Renal pelvis (tissue), 4 donors: ENCODE measurements around the gene NTNG2. TPM values are rescaled to one million over a fixed set of nuclear protein-coding genes. Genes with fewer than 3 reads are reported as not detected.
A peak's percentile ranks its signal among the peaks of the same experiment; 100 is the strongest.
"Not testable (repeated sequence)": the region's sequence is repeated elsewhere in the genome, so short reads cannot be mapped to it uniquely, and the experiment has no call there.

Experiments
- DNase-seq: peaks from one replicate; pipeline ENCODE4 v3.0.0-alpha.2; 2013
- polyA plus RNA-seq, 3 donors: library from polyadenylated mRNA; unstranded; fragments of 120-200 nt; gene quantifications; one replicate each; pipeline ENCODE4 v1.2.1, GENCODE V29; 2013; ENCODE audit not compliant: insufficient read length in 3 of 3

The NTNG2 gene
- polyA plus RNA-seq, 3 donors: 0.34 to 0.74 (median 0.41) TPM

- no peak for DNase-seq
These were observed 87.8 kb downstream of the NTNG2 start for GRCh38 chr9:132249690-132250089.

GRCh38 chr9:132250324-132251262 is 88.7 kb downstream of the NTNG2 start:
- DNase-seq: no peak

DNA sequence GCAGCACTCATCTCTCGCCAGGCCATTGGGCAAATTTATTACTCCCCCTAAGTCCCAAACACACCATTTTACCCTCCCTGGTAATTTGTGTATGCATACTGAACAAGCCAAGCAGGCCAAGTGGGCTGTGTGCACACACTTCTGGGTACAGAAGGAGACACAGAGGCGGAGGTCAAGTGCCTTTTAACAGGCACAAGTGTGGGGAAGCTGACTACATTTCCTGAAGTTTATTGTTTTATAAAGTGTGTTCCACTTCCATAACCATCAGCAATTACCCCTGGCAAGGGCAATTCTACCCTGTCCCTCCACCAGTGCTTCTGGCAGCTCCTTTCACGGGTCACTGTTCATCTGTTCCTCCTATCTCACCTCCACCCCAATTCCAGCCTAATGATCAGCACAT is 99.0 kb downstream of the NTNG2 start:
- no peak for DNase-seq

- DNase-seq: no peak
These were observed 104.2 kb downstream of the NTNG2 start for GRCh38 chr9:132266017-132266416.

DNA sequence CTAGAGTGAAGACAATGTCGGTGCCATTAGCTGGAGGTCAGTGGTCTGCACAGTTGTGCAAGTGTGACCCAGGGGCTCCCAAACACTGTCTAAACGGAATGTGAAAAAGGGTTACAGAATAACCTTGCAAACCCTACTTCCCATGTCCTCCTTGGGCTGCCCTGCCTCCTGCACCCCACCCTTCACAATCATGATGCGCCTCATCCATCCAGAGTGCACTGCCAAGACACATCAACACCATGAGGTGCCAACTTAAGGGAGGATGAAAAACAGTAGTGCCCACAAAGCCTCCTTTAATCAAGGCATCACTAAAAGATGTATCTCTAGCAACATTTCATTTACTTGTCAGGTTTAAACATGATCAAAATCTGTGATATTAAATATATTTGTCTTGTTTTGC is 105.8 kb downstream of the NTNG2 start:
- no peak for DNase-seq

DNA sequence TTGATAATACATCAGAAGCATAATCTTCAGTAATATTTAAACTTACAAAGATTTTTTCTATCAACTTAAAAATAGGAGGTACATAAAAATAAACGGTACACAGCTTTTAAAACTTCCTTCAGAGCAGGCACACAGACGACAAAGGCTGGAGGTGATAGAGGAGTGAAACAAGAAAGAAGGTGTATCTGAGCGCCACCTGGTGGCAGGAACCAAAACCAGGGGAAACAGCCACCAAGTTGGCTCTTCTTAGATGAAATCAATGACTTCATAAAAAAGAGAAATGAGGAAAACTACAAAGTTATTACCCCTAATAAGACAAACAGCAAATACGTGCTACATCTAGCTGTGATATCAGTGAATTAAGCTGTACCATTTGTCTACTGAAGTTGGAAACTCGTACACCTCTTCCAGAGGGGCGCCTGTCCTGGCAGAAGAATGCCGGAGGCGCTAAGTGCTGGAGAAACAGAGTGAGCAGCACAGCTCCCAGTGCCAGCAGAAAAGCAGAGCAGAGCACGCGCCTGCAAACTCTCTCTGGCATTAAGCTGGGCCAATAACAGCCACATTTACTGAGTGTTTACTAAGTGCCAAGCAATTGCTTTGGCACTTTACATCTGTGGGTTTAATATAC is 107.0 kb downstream of the NTNG2 start:
- DNase-seq: peak; percentile 60

DNA sequence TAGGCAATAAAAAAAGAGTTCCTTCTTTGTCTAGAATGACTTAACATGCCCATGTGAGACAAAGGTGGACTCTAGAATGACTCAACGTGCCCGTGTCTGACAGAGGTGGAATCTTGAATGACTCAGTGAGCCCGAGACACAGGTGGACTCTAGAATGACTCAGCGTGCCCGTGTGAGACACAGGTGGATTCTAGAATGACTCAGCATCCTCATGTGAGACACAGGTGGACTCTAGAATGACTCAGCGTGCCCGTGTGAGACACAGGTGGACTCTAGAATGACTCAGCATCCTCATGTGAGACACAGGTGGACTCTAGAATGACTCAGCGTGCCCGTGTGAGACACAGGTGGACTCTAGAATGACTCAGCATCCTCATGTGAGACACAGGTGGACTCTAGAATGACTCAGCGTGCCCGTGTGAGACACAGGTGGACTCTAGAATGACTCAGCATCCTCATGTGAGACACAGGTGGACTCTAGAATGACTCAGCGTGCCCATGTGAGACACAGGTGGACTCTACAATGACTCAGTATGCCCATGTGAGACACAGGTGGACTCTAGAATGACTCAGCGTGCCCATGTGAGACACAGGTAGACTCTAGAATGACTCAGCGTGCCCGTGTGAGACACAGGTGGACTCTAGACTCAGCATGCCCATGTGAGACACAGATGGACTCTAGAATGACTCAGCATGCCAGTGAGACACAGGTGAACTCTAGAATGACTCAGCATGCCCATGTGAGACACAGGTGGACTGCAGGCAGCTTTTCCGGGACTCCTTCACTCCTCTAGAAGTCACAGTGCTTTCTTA is 108.1 kb downstream of the NTNG2 start:
- DNase-seq: not testable (repeated sequence)

- DNase-seq: no peak
These were observed 113.0 kb downstream of the NTNG2 start for GRCh38 chr9:132274861-132275260.

DNA sequence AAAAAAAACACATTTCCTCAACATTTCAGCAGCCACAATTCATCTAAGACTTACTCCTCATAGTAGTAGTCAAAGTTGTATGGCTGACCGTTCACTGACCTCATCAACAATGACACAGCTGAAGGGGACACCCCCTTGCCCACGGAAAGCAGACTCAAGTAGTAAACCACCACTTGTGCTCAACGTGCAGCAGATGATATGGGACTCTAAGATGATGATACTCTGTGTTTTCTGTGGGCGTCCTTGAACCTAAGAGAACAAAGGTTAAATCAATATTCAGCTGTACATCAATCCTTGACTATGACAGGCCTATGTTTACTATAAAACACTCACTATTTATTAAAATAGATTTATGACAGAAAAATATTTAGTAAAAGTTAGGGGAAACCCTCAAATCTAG is 121.3 kb downstream of the NTNG2 start:
- no peak for DNase-seq

GRCh38 chr9:132283863-132284262 is 122.0 kb downstream of the NTNG2 start:
- DNase-seq: no peak

DNA sequence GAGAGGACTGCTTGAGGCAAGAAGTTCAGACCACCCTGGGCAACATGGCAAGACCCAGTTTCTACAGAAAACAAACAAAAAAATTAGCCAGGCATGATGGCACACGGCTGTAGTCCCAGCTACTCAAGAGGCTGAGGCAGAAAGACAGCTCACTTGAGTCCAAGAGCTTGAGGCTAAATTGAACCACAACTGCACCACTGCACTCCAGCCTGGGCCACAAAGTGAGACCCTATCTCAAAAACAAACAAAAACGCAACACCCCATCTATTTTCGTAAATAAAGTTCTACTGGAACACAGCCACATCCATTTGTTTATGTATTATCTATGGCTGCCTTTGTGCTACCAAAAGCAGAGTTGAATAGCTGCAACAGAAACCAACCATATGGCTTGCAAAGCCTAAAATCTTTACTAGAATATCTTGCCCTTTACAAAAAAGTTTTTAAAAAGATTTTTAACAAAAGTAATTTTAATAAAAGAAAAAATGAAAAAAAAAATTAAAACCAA is 125.5 kb downstream of the NTNG2 start:
- DNase-seq: no peak

- DNase-seq: no peak
These were observed 126.5 kb downstream of the NTNG2 start for GRCh38 chr9:132288361-132288760.

- DNase-seq: no peak
These were observed 127.1 kb downstream of the NTNG2 start for GRCh38 chr9:132288966-132289365.

- DNase-seq: no peak
These were observed 131.4 kb downstream of the NTNG2 start for GRCh38 chr9:132293145-132293721.

Other genes starting within 250 kb of the NTNG2 start
- gene MED27, start 82.2 kb upstream of the NTNG2 start, polyA plus RNA-seq: 10 to 100 TPM; 20.9 to 24.7 (median 21.3) TPM
- 10 to 100 TPM; 42.8 to 66.7 (median 58.2) TPM for gene SETX, start 192.9 kb downstream of the NTNG2 start, polyA plus RNA-seq
- gene TTF1, start 244.8 kb downstream of the NTNG2 start, polyA plus RNA-seq: 10 to 100 TPM; 16.1 to 23.1 (median 19.1) TPM
- 1 to 10 TPM in 2 of 3 donors, under 1 TPM in 1; 0.84 to 1.7 (median 1.3) TPM for gene CFAP77, start 248.2 kb downstream of the NTNG2 start, polyA plus RNA-seq